HFFc6 (cell line): ENCODE measurements around the gene STXBP2. TPM values are rescaled to one million over a fixed set of nuclear protein-coding genes. Genes with fewer than 3 reads are reported as not detected.

Source experiments
- DNase-seq: peaks from one replicate; pipeline ENCODE4 v3.0.0-alpha.2; 2018
- H3K27ac Mint-ChIP-seq: 2 replicates; pipeline ENCODE4 v1.8.0; 2020; ENCODE audit warnings: mild to moderate bottlenecking, mixed read lengths
- H3K27me3 Mint-ChIP-seq: 2 replicates; pipeline ENCODE4 v1.8.0; 2021; ENCODE audit warnings: mild to moderate bottlenecking, moderate library complexity, mixed read lengths; ENCODE audit not compliant: insufficient read depth
- H3K36me3 Mint-ChIP-seq: 2 replicates; pipeline ENCODE4 v1.8.0; 2021; ENCODE audit warnings: low read depth, mixed read lengths
- H3K4me1 Mint-ChIP-seq: 2 replicates; pipeline ENCODE4 v1.8.0; 2020; ENCODE audit warnings: low read depth, mixed read lengths
- H3K4me3 Mint-ChIP-seq: 2 replicates; pipeline ENCODE4 v1.8.0; 2020; ENCODE audit warnings: mild to moderate bottlenecking, moderate library complexity, mixed read lengths
- H3K9me3 Mint-ChIP-seq: 2 replicates; pipeline ENCODE4 v1.8.0; 2020; ENCODE audit warnings: mild to moderate bottlenecking, mixed read lengths
- CTCF ChIP-seq: fragments of 200-600 bp; sonication (generic); IDR thresholded peaks from 2 replicates; pipeline ENCODE4 v1.5.0; 2021; ENCODE audit warnings: antibody characterized with exemption, mild to moderate bottlenecking
- total RNA-seq, 6 experiments: library from RNA; stranded (reverse); fragmentation: NEBNext Ultra II Directional; extraction: Animal tissue kit (Norgen Biotek cat#: 25700); gene quantifications; 2 replicates in 1 of 6; 3 replicates in 5 of 6; pipeline ENCODE4 v1.2.3, GENCODE V29; 2021

STXBP2 gene
- total RNA-seq, 6 experiments from 2014 or later: 1.8 to 6.7 (median 4.4) TPM

DNA sequence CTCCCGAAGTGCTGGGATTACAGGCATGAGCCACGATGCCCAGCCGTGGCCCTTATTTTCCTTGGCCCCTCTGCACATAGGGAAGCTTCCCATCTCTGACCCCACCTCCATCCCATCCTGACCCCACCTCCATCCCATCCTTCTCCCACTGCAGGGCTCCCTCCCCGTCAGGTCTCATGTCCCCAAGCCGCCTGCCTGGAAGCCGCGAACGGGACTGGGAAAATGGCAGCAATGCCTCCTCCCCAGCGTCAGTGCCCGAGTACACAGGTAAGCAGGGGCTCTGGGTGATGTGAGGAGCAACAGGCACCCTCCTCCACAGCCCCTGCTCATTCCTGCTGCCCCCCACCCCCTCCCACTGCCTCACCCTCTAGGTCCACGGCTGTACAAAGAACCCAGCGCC is 19.7 kb upstream of the STXBP2 start:
- H3K9me3 Mint-ChIP-seq: no peaks in the 10 kb centered on the region
- no peak for DNase-seq
- H3K4me3 Mint-ChIP-seq: no peak overlapping the region
- no peaks in the 10 kb centered on the region; the same call in none of the 2 replicates for H3K27me3 Mint-ChIP-seq
- no peak for TF ChIP-seq CTCF
- no peaks in the 10 kb centered on the region for H3K4me1 Mint-ChIP-seq
- peaks cover 25% of the 10 kb centered on the region for H3K36me3 Mint-ChIP-seq
- H3K27ac Mint-ChIP-seq: no peak overlapping the region

GRCh38 chr19:7617735-7618134 is 19.2 kb upstream of the STXBP2 start:
- Mint-ChIP-seq H3K9me3 (no peaks in the 10 kb centered on the region), H3K27me3 (no peaks in the 10 kb centered on the region; the same call in none of the 2 replicates), H3K4me3 (no peak overlapping the region), H3K36me3 (peaks cover 31% of the 10 kb centered on the region), H3K27ac (no peak overlapping the region), H3K4me1 (no peaks in the 10 kb centered on the region)
- TF ChIP-seq CTCF: no peak
- no peak for DNase-seq

DNA sequence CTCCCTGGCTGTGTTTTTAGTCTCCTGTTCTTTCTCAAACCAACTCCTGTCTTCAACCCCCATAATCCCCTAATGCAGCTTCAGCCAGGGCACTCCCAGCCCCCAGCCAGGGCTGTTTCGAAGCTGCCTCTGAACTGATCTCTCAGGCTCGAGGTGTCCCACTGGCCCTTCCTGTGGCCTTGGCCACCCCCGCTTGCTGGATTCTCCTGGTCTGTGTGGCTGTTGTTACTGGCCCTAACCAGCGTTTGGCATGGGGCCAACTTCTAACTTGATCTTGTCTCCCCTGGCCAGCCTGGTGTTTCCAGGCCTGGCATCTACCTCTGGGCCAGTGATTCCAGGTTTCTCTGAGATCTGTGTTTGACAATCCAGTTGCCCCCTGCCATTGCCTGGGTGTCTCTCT is 18.6 kb upstream of the STXBP2 start:
- no peak for TF ChIP-seq CTCF
- Mint-ChIP-seq H3K4me3 (no peak overlapping the region), H3K27ac (no peak overlapping the region; the same call in 1 of the 2 replicates)

GRCh38 chr19:7618771-7619510 is 18.0 kb upstream of the STXBP2 start:
- H3K36me3 Mint-ChIP-seq: peaks cover 38% of the 10 kb centered on the region
- peaks cover 2% of the 10 kb centered on the region for H3K27me3 Mint-ChIP-seq
- no peak for TF ChIP-seq CTCF
- no peak for DNase-seq
- H3K27ac Mint-ChIP-seq: no peak overlapping the region; the same call in 1 of the 2 replicates
- no peak overlapping the region for H3K4me3 Mint-ChIP-seq
- H3K9me3 Mint-ChIP-seq: no peaks in the 10 kb centered on the region
- no peaks in the 10 kb centered on the region for H3K4me1 Mint-ChIP-seq

More for the DNA sequence above, 18.6 kb upstream of the STXBP2 start:
- peaks cover 2% of the 10 kb centered on the region for H3K27me3 Mint-ChIP-seq
- DNase-seq: no peak
- H3K9me3 Mint-ChIP-seq: no peaks in the 10 kb centered on the region
- no peaks in the 10 kb centered on the region for H3K4me1 Mint-ChIP-seq
- peaks cover 37% of the 10 kb centered on the region for H3K36me3 Mint-ChIP-seq

DNA sequence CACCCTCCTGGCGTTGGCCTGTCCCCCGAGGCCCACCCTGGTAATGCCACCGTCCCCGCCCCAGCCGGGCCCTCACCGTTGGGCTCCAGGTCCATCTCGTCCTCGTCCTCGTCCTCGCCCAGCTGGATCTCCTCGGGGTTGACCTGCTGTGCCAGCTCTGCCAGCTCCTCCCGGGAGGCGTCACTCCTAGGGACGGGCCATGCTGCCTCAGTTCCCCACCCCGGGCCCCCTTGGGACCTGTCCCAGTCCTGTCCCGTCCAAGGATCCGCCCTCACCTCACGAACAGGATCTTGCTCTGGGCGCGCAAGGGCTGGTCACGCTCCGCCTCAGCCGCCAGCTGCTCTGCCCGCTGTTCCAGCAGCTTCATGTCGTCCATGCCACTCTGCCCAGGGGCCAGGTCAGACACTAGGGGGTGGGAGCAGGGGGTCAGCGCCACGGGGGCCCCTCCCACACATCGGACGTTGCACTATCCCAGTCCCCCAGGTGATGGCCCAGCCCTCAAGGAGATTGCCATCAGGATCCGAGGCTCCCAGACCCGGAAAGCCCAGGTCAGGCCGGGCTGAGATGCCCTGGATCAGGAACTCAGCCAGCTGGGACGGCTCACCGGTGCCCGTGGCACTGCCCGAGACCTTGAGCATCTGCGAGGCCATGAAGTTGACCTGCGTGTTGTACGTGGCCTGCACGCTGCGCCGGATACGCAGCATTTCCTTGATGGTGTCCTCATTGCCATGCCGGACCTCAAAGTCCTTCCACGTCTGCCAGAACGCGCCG is 17.1 kb upstream of the STXBP2 start:
- no peaks in the 10 kb centered on the region for H3K9me3 Mint-ChIP-seq
- no peak for DNase-seq
- peaks cover 2% of the 10 kb centered on the region for H3K27me3 Mint-ChIP-seq
- H3K36me3 Mint-ChIP-seq: peaks cover 38% of the 10 kb centered on the region
- TF ChIP-seq CTCF: no peak
- H3K4me3 Mint-ChIP-seq: no peak overlapping the region
- H3K27ac Mint-ChIP-seq: no peak overlapping the region
- no peaks in the 10 kb centered on the region for H3K4me1 Mint-ChIP-seq
